Measurements from ENCODE around the gene HPCAL1.

- TF ChIP-seq CTCF (IDR thresholded peaks at IDR 0.05; ENCODE audit: poor library complexity, severe bottlenecking) = no peak
- TF ChIP-seq EZH2 (IDR thresholded peaks at IDR 0.05; ENCODE audit: borderline replicate concordance, insufficient read depth, low read length, poor library complexity, severe bottlenecking) = no peak
- no peak for TF ChIP-seq TAF1 (IDR thresholded peaks at IDR 0.05; ENCODE audit: low read depth)
- no peak for TF ChIP-seq POLR2AphosphoS5 (IDR thresholded peaks at IDR 0.05)
- peak; percentile 16 for TF ChIP-seq REST (IDR thresholded peaks at IDR 0.05; ENCODE audit: borderline replicate concordance)
- TF ChIP-seq EP300 (conservative IDR thresholded peaks at IDR 0.05; ENCODE audit: poor library complexity, severe bottlenecking) = no peak
These were observed 82.8 kb downstream of the HPCAL1 start for GRCh38 chr2:10385501-10385900.
